GM10266 (cell line): ENCODE data around the gene CLCA2.

Experiments used
- DNase-seq: peaks from one replicate; pipeline ENCODE4 v3.0.0; 2012; ENCODE audit errors: extremely low spot score
- CTCF ChIP-seq: IDR thresholded peaks from 2 replicates; pipeline ENCODE4 v1.5.1; 2012; ENCODE audit warnings: mild to moderate bottlenecking, low read depth; ENCODE audit not compliant: control insufficient read depth, insufficient read depth; ENCODE audit errors: missing control alignments

CLCA2 gene

GRCh38 chr1:86470859-86471258 is 46.9 kb downstream of the CLCA2 start:
- TF ChIP-seq CTCF: no peak
- DNase-seq: peak; percentile 26

- TF ChIP-seq CTCF: no peak
- DNase-seq: no peak
Measured at GRCh38 chr1:86471291-86471690, 47.3 kb downstream of the CLCA2 start.

- no peak for DNase-seq
- TF ChIP-seq CTCF: no peak
Measured at GRCh38 chr1:86472152-86472551, 48.2 kb downstream of the CLCA2 start.

GRCh38 chr1:86472767-86473166 is 48.8 kb downstream of the CLCA2 start:
- no peak for TF ChIP-seq CTCF
- DNase-seq: no peak

- DNase-seq: no peak
- TF ChIP-seq CTCF: no peak
Measured at GRCh38 chr1:86477256-86477655, 53.3 kb downstream of the CLCA2 start.

- no peak for TF ChIP-seq CTCF
- no peak for DNase-seq
Measured at GRCh38 chr1:86477682-86478081, 53.7 kb downstream of the CLCA2 start.

GRCh38 chr1:86478416-86479156 is 54.6 kb downstream of the CLCA2 start:
- TF ChIP-seq CTCF: no peak
- DNase-seq: no peak
